T-helper 1 cell (primary cell): ENCODE data around the gene MTMR12.
"Not testable (repeated sequence)": the region's sequence is repeated elsewhere in the genome, so short reads cannot be mapped to it uniquely, and the experiment has no call there.

Experiments used
- DNase-seq, 5 donors: peaks; one replicate each; pipeline ENCODE4 v3.0.0-alpha.2; 2012 to 2020

Gene MTMR12

GRCh38 chr5:32322882-32323281 lies 10.1 kb upstream of the MTMR12 start:
- DNase-seq: no peak

- not testable (repeated sequence) for DNase-seq
Measured at GRCh38 chr5:32321787-32322186, 9.0 kb upstream of the MTMR12 start.

- DNase-seq: no peak
Measured at GRCh38 chr5:32320576-32320975, 7.8 kb upstream of the MTMR12 start.

GRCh38 chr5:32319926-32320543 lies 7.3 kb upstream of the MTMR12 start:
- DNase-seq: no peak

- no peak for DNase-seq
Measured at GRCh38 chr5:32319392-32319791, 6.7 kb upstream of the MTMR12 start.

- no peak for DNase-seq
Measured at GRCh38 chr5:32317041-32317440, 4.3 kb upstream of the MTMR12 start.

- no peak for DNase-seq
Measured at GRCh38 chr5:32315221-32316014, 2.7 kb upstream of the MTMR12 start.

GRCh38 chr5:32314658-32315057 lies 1.9 kb upstream of the MTMR12 start:
- no peak for DNase-seq

GRCh38 chr5:32314152-32314488 lies 1.4 kb upstream of the MTMR12 start:
- DNase-seq: not testable (repeated sequence)

- peak in 3 of 5 donors; percentile 19 to 61 (median 27) for DNase-seq
Measured at GRCh38 chr5:32312197-32312594, 543 bp downstream of the MTMR12 start.

GRCh38 chr5:32311404-32312196 lies 1.1 kb downstream of the MTMR12 start:
- DNase-seq: no peak

- DNase-seq: no peak
Measured at GRCh38 chr5:32309761-32310160, 3.0 kb downstream of the MTMR12 start.

GRCh38 chr5:32308946-32309345 lies 3.8 kb downstream of the MTMR12 start:
- DNase-seq: no peak

- no peak for DNase-seq
Measured at GRCh38 chr5:32307769-32308194, 5.0 kb downstream of the MTMR12 start.

GRCh38 chr5:32304622-32305021 lies 8.1 kb downstream of the MTMR12 start:
- no peak for DNase-seq

- no peak for DNase-seq
Measured at GRCh38 chr5:32303755-32304120, 9.0 kb downstream of the MTMR12 start.

- DNase-seq: no peak
Measured at GRCh38 chr5:32302835-32303754, 9.6 kb downstream of the MTMR12 start.

GRCh38 chr5:32301891-32302290 lies 10.8 kb downstream of the MTMR12 start:
- DNase-seq: no peak

- no peak for DNase-seq
Measured at GRCh38 chr5:32299059-32299677, 13.6 kb downstream of the MTMR12 start.

- no peak for DNase-seq
Measured at GRCh38 chr5:32298059-32298415, 14.7 kb downstream of the MTMR12 start.

- no peak for DNase-seq
Measured at GRCh38 chr5:32297181-32298058, 15.3 kb downstream of the MTMR12 start.
